ENCODE measurements around the gene CELF5.

GRCh38 chr19:3201911-3202310 is 22.6 kb upstream of the CELF5 start:
- no peak for TF ChIP-seq CTCF (IDR thresholded peaks at IDR 0.05 in 2 of 3, conservative IDR thresholded peaks at IDR 0.05 in 1 of 3; ENCODE audit: borderline replicate concordance in 1 of 3, insufficient read depth in 1 of 3, low read depth in 2 of 3, low read length in 2 of 3)
- no peak for TF ChIP-seq JUND (IDR thresholded peaks at IDR 0.05)
- TF ChIP-seq POLR2AphosphoS5 (IDR thresholded peaks at IDR 0.05; ENCODE audit: low read depth, low read length), result no peak
- TF ChIP-seq YY1 (IDR thresholded peaks at IDR 0.05; ENCODE audit: extremely low read depth, insufficient replicate concordance, low read depth, low read length), result no peak
- no peak for TF ChIP-seq RAD21 (IDR thresholded peaks at IDR 0.05; ENCODE audit: low read depth)
- no peak for TF ChIP-seq EGR1 (IDR thresholded peaks at IDR 0.05; ENCODE audit: low read depth)
- TF ChIP-seq ZNF274 (IDR thresholded peaks at IDR 0.05; ENCODE audit: low read depth, low read length), result no peak
- TF ChIP-seq POLR2A (IDR thresholded peaks at IDR 0.05; ENCODE audit: borderline replicate concordance, extremely low read depth, insufficient read depth, insufficient read length), result no peak
- no peak for TF ChIP-seq EZH2 (IDR thresholded peaks at IDR 0.05)
- no peak for TF ChIP-seq ATF3 (IDR thresholded peaks at IDR 0.05)
- TF ChIP-seq TCF7L2 (IDR thresholded peaks at IDR 0.05; ENCODE audit: borderline replicate concordance, extremely low read depth, insufficient read depth, insufficient read length), result no peak
- TF ChIP-seq CBX3 (IDR thresholded peaks at IDR 0.05; ENCODE audit: low read depth), result no peak

All from HCT116 (cell line).